Measurements from ENCODE around the gene H3-3A. TPM values are rescaled to one million over a fixed set of nuclear protein-coding genes. Genes with fewer than 3 reads are reported as not detected.
"Not testable (repeated sequence)": the region's sequence is repeated elsewhere in the genome, so short reads cannot be mapped to it uniquely, and the experiment has no call there.

H3-3A gene
- total RNA-seq, 4 donors from 2014 or later: 358 to 544 (median 443) TPM

DNA sequence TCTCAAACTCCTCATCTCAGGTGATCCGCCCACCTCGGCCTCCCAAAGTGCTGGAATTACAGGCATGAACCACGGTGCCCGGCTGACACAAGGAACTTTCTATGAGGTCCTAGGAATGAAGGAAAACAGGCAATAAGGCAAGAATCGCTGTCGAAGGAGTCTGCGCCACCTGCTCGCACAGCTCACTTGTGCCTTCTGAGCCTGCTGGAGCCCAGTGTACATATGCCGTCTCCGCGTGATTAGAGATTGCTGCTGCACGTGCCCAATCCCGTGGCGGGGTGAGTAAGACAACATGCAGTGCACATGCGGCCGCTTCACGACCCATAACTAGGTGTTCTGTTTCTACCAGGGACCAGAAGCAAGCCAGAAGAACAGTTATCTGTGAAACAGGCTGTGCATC lies 24.3 kb downstream of the H3-3A start:
- H3K4me1 ChIP-seq: peaks cover 0 to 18% (median 9%) of the 10 kb centered on the region in 3 donors
- H3K9me3 ChIP-seq: no peaks in the 10 kb centered on the region
- no peaks in the 10 kb centered on the region for H3K36me3 ChIP-seq
- TF ChIP-seq CTCF (IDR thresholded peaks at IDR 0.05) (no peak), POLR2A (IDR thresholded peaks at IDR 0.05) (no peak)
- no peak overlapping the region for H3K27ac ChIP-seq
- no peak for DNase-seq
- H3K27me3 ChIP-seq: no peaks in the 10 kb centered on the region
- no peak overlapping the region for H3K4me3 ChIP-seq
- 87 to 95% methylated on average over 14 to 17 of the region's 17 CpGs for WGBS, 2 donors
- intact Hi-C loops (cut with DNase I): no loop called here

DNA sequence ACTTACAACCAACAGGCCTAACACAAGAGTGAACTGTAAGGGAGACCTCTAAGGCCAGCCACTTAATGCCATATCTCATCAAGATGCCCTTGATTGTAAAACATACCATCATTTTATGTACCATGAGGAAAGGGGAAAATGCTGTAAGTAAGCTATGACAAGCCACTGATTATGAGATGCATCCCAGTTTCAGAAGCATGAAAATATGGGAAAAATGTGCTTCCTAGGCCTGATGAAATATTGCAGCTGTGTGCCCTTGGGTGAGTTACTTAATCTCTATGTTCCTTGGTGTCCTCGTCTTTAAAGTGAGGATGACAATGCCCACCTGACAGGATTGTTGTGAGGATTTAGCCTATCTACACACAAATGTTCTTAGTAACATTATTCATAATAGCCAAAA lies 28.9 kb downstream of the H3-3A start:
- no peak overlapping the region for H3K4me3 ChIP-seq
- WGBS, 2 donors: 80 to 92% methylated on average over 1 of the region's 1 CpG
- H3K4me1 ChIP-seq: peaks cover 0 to 14% (median 0%) of the 10 kb centered on the region in 3 donors
- no peaks in the 10 kb centered on the region for H3K27me3 ChIP-seq
- H3K9me3 ChIP-seq: no peaks in the 10 kb centered on the region
- no peaks in the 10 kb centered on the region for H3K36me3 ChIP-seq
- intact Hi-C loops (cut with DNase I): no loop called here
- no peak for TF ChIP-seq CTCF (IDR thresholded peaks at IDR 0.05)
- TF ChIP-seq POLR2A (IDR thresholded peaks at IDR 0.05): no peak
- DNase-seq: no peak
- H3K27ac ChIP-seq: no peak overlapping the region

GRCh38 chr1:226092048-226092820 lies 29.7 kb downstream of the H3-3A start:
- intact Hi-C loops (cut with DNase I); H3K27me3 ChIP-seq; H3K4me3 ChIP-seq; H3K27ac ChIP-seq; H3K36me3 ChIP-seq; H3K9me3 ChIP-seq; DNase-seq: not testable (repeated sequence)
- WGBS, 2 donors: 90 to 91% methylated on average over 10 of the region's 10 CpGs
- peaks cover 0 to 14% (median 0%) of the 10 kb centered on the region in 3 donors for H3K4me1 ChIP-seq

GRCh38 chr1:226092965-226093364 lies 30.4 kb downstream of the H3-3A start:
- Histone ChIP-seq H3K4me3 (no peak overlapping the region), H3K9me3 (no peaks in the 10 kb centered on the region), H3K27me3 (no peaks in the 10 kb centered on the region), H3K36me3 (no peaks in the 10 kb centered on the region), H3K27ac (no peak overlapping the region), H3K4me1 (peaks cover 0 to 19% (median 7%) of the 10 kb centered on the region in 3 donors)
- WGBS, 2 donors: 43 to 50% methylated on average over 3 of the region's 3 CpGs
- no peak for DNase-seq
- TF ChIP-seq CTCF (IDR thresholded peaks at IDR 0.05) (no peak), POLR2A (IDR thresholded peaks at IDR 0.05) (no peak)
- intact Hi-C loops (cut with DNase I): no loop called here

GRCh38 chr1:226093621-226094020 lies 31.1 kb downstream of the H3-3A start:
- no peaks in the 10 kb centered on the region for H3K27me3 ChIP-seq
- no peak for TF ChIP-seq CTCF (IDR thresholded peaks at IDR 0.05)
- TF ChIP-seq POLR2A (IDR thresholded peaks at IDR 0.05): no peak

More at GRCh38 chr1:226093621-226094020, 31.1 kb downstream of the H3-3A start:
- Histone ChIP-seq H3K36me3 (no peaks in the 10 kb centered on the region), H3K4me3 (no peak overlapping the region), H3K4me1 (peaks cover 0 to 23% (median 7%) of the 10 kb centered on the region in 3 donors), H3K27ac (no peak overlapping the region), H3K9me3 (no peaks in the 10 kb centered on the region)
- intact Hi-C loops (cut with DNase I): no loop called here
- DNase-seq: no peak
- WGBS, 2 donors: 86 to 100% methylated on average over 1 of the region's 2 CpGs
